ENCODE results near the gene ITGA1. TPM values are rescaled to one million over a fixed set of nuclear protein-coding genes. Genes with fewer than 3 reads are reported as not detected.

ITGA1 gene
- total RNA-seq, 1 experiment from 2014 or later = 20.2 TPM

GRCh38 chr5:52810426-52810825, 22.7 kb downstream of the ITGA1 start:
- H3K27me3 Mint-ChIP-seq (ENCODE audit: unreplicated experiment) = no peaks in the 10 kb centered on the region
- H3K9me3 Mint-ChIP-seq (ENCODE audit: low read depth, unreplicated experiment) = no peaks in the 10 kb centered on the region
- no peak for TF ChIP-seq CTCF (IDR thresholded peaks at IDR 0.05; ENCODE audit: unreplicated experiment)
- peak overlapping the region; percentile 12 for H3K27ac Mint-ChIP-seq (ENCODE audit: unreplicated experiment)
- intact Hi-C loops (cut with micrococcal nuclease; ENCODE audit: unreplicated experiment) = no loop called here
- CTCF ChIA-PET = interaction anchor here (1.7 kb wide), 1 partner anchor 10 kb away, joined by 3 read pairs; no protein-coding TSS in a partner anchor
- DNase-seq = no peak
- no TSS peak for BruUV-seq (replicated peaks)
- no peaks in the 10 kb centered on the region for H3K36me3 Mint-ChIP-seq (ENCODE audit: insufficient read depth, unreplicated experiment)
- H3K4me3 Mint-ChIP-seq (ENCODE audit: low read depth, unreplicated experiment) = no peak overlapping the region
- H3K4me1 Mint-ChIP-seq (ENCODE audit: low read depth, unreplicated experiment) = peaks cover 38% of the 10 kb centered on the region

GRCh38 chr5:52811067-52811749, 23.5 kb downstream of the ITGA1 start:
- TF ChIP-seq CTCF (IDR thresholded peaks at IDR 0.05; ENCODE audit: unreplicated experiment) = no peak
- no peak overlapping the region for H3K4me3 Mint-ChIP-seq (ENCODE audit: low read depth, unreplicated experiment)
- H3K27ac Mint-ChIP-seq (ENCODE audit: unreplicated experiment) = no peak overlapping the region
- DNase-seq = peak; percentile 45
- BruUV-seq (replicated peaks) = no TSS peak
- CTCF ChIA-PET = interaction anchor here (1.0 kb wide), 1 partner anchor 104 kb away, joined by 4 read pairs; no protein-coding TSS in a partner anchor
- no peaks in the 10 kb centered on the region for H3K36me3 Mint-ChIP-seq (ENCODE audit: insufficient read depth, unreplicated experiment)
- intact Hi-C loops (cut with micrococcal nuclease; ENCODE audit: unreplicated experiment) = no loop called here
- no peaks in the 10 kb centered on the region for H3K27me3 Mint-ChIP-seq (ENCODE audit: unreplicated experiment)
- peaks cover 31% of the 10 kb centered on the region for H3K4me1 Mint-ChIP-seq (ENCODE audit: low read depth, unreplicated experiment)
- no peaks in the 10 kb centered on the region for H3K9me3 Mint-ChIP-seq (ENCODE audit: low read depth, unreplicated experiment)

- Mint-ChIP-seq H3K36me3 (ENCODE audit: insufficient read depth, unreplicated experiment) (no peaks in the 10 kb centered on the region), H3K4me3 (ENCODE audit: low read depth, unreplicated experiment) (no peak overlapping the region), H3K27ac (ENCODE audit: unreplicated experiment) (no peak overlapping the region), H3K9me3 (ENCODE audit: low read depth, unreplicated experiment) (no peaks in the 10 kb centered on the region), H3K4me1 (ENCODE audit: low read depth, unreplicated experiment) (peaks cover 21% of the 10 kb centered on the region), H3K27me3 (ENCODE audit: unreplicated experiment) (no peaks in the 10 kb centered on the region)
- CTCF ChIA-PET = no interaction called here
- no peak for DNase-seq
- intact Hi-C loops (cut with micrococcal nuclease; ENCODE audit: unreplicated experiment) = no loop called here
- no peak for TF ChIP-seq CTCF (IDR thresholded peaks at IDR 0.05; ENCODE audit: unreplicated experiment)
- no TSS peak for BruUV-seq (replicated peaks)
Measured at GRCh38 chr5:52814352-52815148, 26.8 kb downstream of the ITGA1 start.

GRCh38 chr5:52817818-52818217, 30.1 kb downstream of the ITGA1 start:
- Mint-ChIP-seq H3K4me3 (ENCODE audit: low read depth, unreplicated experiment) (no peak overlapping the region), H3K27me3 (ENCODE audit: unreplicated experiment) (no peaks in the 10 kb centered on the region), H3K4me1 (ENCODE audit: low read depth, unreplicated experiment) (no peaks in the 10 kb centered on the region), H3K9me3 (ENCODE audit: low read depth, unreplicated experiment) (no peaks in the 10 kb centered on the region), H3K36me3 (ENCODE audit: insufficient read depth, unreplicated experiment) (no peaks in the 10 kb centered on the region), H3K27ac (ENCODE audit: unreplicated experiment) (no peak overlapping the region)
- no peak for DNase-seq
- no TSS peak for BruUV-seq (replicated peaks)
- CTCF ChIA-PET = no interaction called here
- intact Hi-C loops (cut with micrococcal nuclease; ENCODE audit: unreplicated experiment) = no loop called here
- no peak for TF ChIP-seq CTCF (IDR thresholded peaks at IDR 0.05; ENCODE audit: unreplicated experiment)

Measured in Calu3 (cell line).